IMR-90 (cell line): Measurements from ENCODE around the gene MAPRE3. TPM values are rescaled to one million over a fixed set of nuclear protein-coding genes. Genes with fewer than 3 reads are reported as not detected.

Source experiments
- ATAC-seq: fragments of 200-7000 bp; cut with Tn5 transposase; 2 replicates; pipeline ENCODE4 v1.9.1; 2020; ENCODE audit warnings: low read depth, mild to moderate bottlenecking, moderate library complexity
- BruUV-seq: library from RNA; stranded (reverse); fragments of 400-500 nt; replicated peaks from 2 replicates; lab custom pipeline; 2021; lab: Mats Ljungman, UMichigan
- CTCF ChIA-PET: fragments of 300-600 bp; formaldehyde crosslinking; extraction: SDS; loops from one replicate; lab custom pipeline; 2021; ENCODE audit warnings: antibody characterized with exemption; lab: Yijun Ruan, JAX
- POLR2A ChIA-PET: fragments of 300-600 bp; sonication (Branson Sonifier 250); formaldehyde crosslinking; loops from one replicate; lab custom pipeline; 2022; ENCODE audit warnings: antibody characterized with exemption; ENCODE audit not compliant: unreplicated experiment; lab: Charles Lee
- DNase-seq: peaks from one replicate; pipeline ENCODE4 v3.0.0; 2013
- H2AFZ ChIP-seq: replicated peaks from 2 replicates; pipeline ENCODE3; 2013; ENCODE audit warnings: low read length, mild to moderate bottlenecking; ENCODE audit not compliant: poor library complexity
- H2AK5ac ChIP-seq: 2 replicates; pipeline ENCODE4 v1.6.1; 2013; ENCODE audit warnings: low read depth, low read length, inconsistent platforms
- H2AK9ac ChIP-seq: replicated peaks from 2 replicates; pipeline ENCODE3; 2013; ENCODE audit warnings: mild to moderate bottlenecking, low read depth, low read length, moderate library complexity; ENCODE audit not compliant: poor library complexity
- H2BK120ac ChIP-seq: 2 replicates; pipeline ENCODE4 v1.6.1; 2013; ENCODE audit warnings: low read depth, low read length, inconsistent platforms
- H2BK15ac ChIP-seq: 3 replicates; pipeline ENCODE4 v1.6.1; 2013; ENCODE audit warnings: low read depth, low read length, inconsistent platforms
- H2BK20ac ChIP-seq: 2 replicates; pipeline ENCODE4 v1.6.1; 2013; ENCODE audit warnings: low read depth, mild to moderate bottlenecking, inconsistent platforms, low read length, moderate library complexity
- H2BK5ac ChIP-seq: 2 replicates; pipeline ENCODE4 v1.6.1; 2013; ENCODE audit warnings: mild to moderate bottlenecking, low read depth, low read length, inconsistent platforms; ENCODE audit not compliant: poor library complexity, severe bottlenecking
- H3K14ac ChIP-seq: replicated peaks from 2 replicates; pipeline ENCODE4 v1.6.1; 2013; ENCODE audit warnings: low read depth, low read length, inconsistent platforms
- H3K18ac ChIP-seq: 2 replicates; pipeline ENCODE4 v1.6.1; 2013; ENCODE audit warnings: low read depth, low read length, control low read depth
- H3K23ac ChIP-seq: 2 replicates; pipeline ENCODE4 v1.6.1; 2013; ENCODE audit warnings: low read depth, low read length, inconsistent platforms
- H3K27ac ChIP-seq: 2 replicates; pipeline ENCODE4 v1.5.1; 2013; ENCODE audit warnings: mild to moderate bottlenecking, control low read depth, low read length; ENCODE audit not compliant: insufficient read depth
- H3K27me3 ChIP-seq: 2 replicates; pipeline ENCODE4 v1.6.1; 2013; ENCODE audit warnings: low read length; ENCODE audit not compliant: control insufficient read depth, insufficient read depth
- H3K36me3 ChIP-seq: 2 replicates; pipeline ENCODE4 v1.6.1; 2013; ENCODE audit warnings: low read length, mixed read lengths; ENCODE audit not compliant: control insufficient read depth, insufficient read depth
- H3K4ac ChIP-seq: 2 replicates; pipeline ENCODE4 v1.6.1; 2013; ENCODE audit warnings: low read depth, low read length, inconsistent platforms
- H3K4me1 ChIP-seq: 2 replicates; pipeline ENCODE4 v1.6.1; 2013; ENCODE audit warnings: low read length, mixed read lengths; ENCODE audit not compliant: control insufficient read depth, insufficient read depth
- H3K4me2 ChIP-seq: 2 replicates; pipeline ENCODE4 v1.6.1; 2013; ENCODE audit warnings: low read depth, mild to moderate bottlenecking, control low read depth, low read length, moderate library complexity
- H3K4me3 ChIP-seq: 2 replicates; pipeline ENCODE4 v1.5.1; 2013; ENCODE audit warnings: low read depth, mild to moderate bottlenecking, control low read depth, low read length, moderate library complexity; ENCODE audit not compliant: insufficient read depth
- H3K56ac ChIP-seq: 2 replicates; pipeline ENCODE4 v1.6.1; 2013; ENCODE audit warnings: low read length, inconsistent platforms; ENCODE audit not compliant: insufficient read depth; ENCODE audit errors: extremely low read depth
- H3K79me1 ChIP-seq, 2 experiments: 2 replicates each; pipeline ENCODE4 v1.6.1; 2013; ENCODE audit warnings: low read length in 2 of 2, inconsistent platforms in 1 of 2, low read depth in 1 of 2
- H3K9ac ChIP-seq: 2 replicates; pipeline ENCODE4 v1.6.1; 2013; ENCODE audit warnings: low read depth, low read length, control low read depth
- H3K9me1 ChIP-seq: 2 replicates; pipeline ENCODE4 v1.6.1; 2013; ENCODE audit warnings: low read length, inconsistent platforms; ENCODE audit not compliant: insufficient read depth
- H3K9me3 ChIP-seq: 2 replicates; pipeline ENCODE4 v1.6.1; 2013; ENCODE audit warnings: low read length; ENCODE audit not compliant: control insufficient read depth, insufficient read depth
- H4K20me1 ChIP-seq: 2 replicates; pipeline ENCODE4 v1.6.1; 2013; ENCODE audit warnings: low read length, inconsistent platforms; ENCODE audit not compliant: insufficient read depth
- H4K5ac ChIP-seq: 2 replicates; pipeline ENCODE4 v1.6.1; 2013; ENCODE audit warnings: mild to moderate bottlenecking, low read depth, low read length, control low read depth
- H4K8ac ChIP-seq, 2 experiments: 2 replicates each; pipeline ENCODE4 v1.6.1; 2013; ENCODE audit warnings: low read depth in 2 of 2, low read length in 2 of 2, control low read depth in 1 of 2, inconsistent platforms in 1 of 2
- H4K91ac ChIP-seq: 2 replicates; pipeline ENCODE4 v1.6.1; 2013; ENCODE audit warnings: low read depth, low read length, inconsistent platforms; ENCODE audit not compliant: insufficient read depth
- CHD1 ChIP-seq: IDR thresholded peaks from 2 replicates; pipeline ENCODE4 v1.6.1; 2012; ENCODE audit warnings: low read depth, low read length, improper control_type of control experiment
- MAZ ChIP-seq: IDR thresholded peaks from 2 replicates; pipeline ENCODE4 v1.6.1; 2012; ENCODE audit warnings: low read depth, mild to moderate bottlenecking, low read length, improper control_type of control experiment, moderate library complexity, borderline replicate concordance
- MXI1 ChIP-seq: IDR thresholded peaks from 2 replicates; pipeline ENCODE4 v1.6.1; 2012; ENCODE audit warnings: low read depth, mild to moderate bottlenecking, low read length, moderate library complexity, borderline replicate concordance
- POLR2A ChIP-seq: IDR thresholded peaks from 2 replicates; pipeline ENCODE4 v1.6.1; 2012; ENCODE audit warnings: mild to moderate bottlenecking, low read depth, low read length
- RCOR1 ChIP-seq: IDR thresholded peaks from 2 replicates; pipeline ENCODE4 v1.6.1; 2012; ENCODE audit warnings: mild to moderate bottlenecking, low read length, improper control_type of control experiment; ENCODE audit not compliant: insufficient replicate concordance
- RFX5 ChIP-seq: IDR thresholded peaks from 2 replicates; pipeline ENCODE4 v1.8.0; 2012; ENCODE audit warnings: low read depth, mild to moderate bottlenecking, low read length, moderate library complexity
- SMC3 ChIP-seq: fragments of 150-350 bp; IDR thresholded peaks from 2 replicates; pipeline ENCODE4 v1.6.1; 2016; ENCODE audit warnings: low read depth, mild to moderate bottlenecking, antibody characterized with exemption, low read length, moderate library complexity
- WGBS, 2 experiments: methylation state at CpG; one replicate each; pipeline versions ENCODE4 v1.1.5 to v1.1.7; 2013; ENCODE audit warnings: missing lambda C conversion rate in 2 of 2; ENCODE audit not compliant: insufficient read length in 1 of 2; ENCODE audit errors: extremely low coverage in 2 of 2; 5-methylcytosine and 5-hydroxymethylcytosine counted together
- dilution Hi-C: fragments of 300-500 bp; cut with HindIII; formaldehyde crosslinking; loops from one replicate; pipeline ENCODE4 v1.14.3; 2018; ENCODE audit warnings: low sequenced_read_pairs; ENCODE audit not compliant: unreplicated experiment
- in situ Hi-C: fragments of 300-500 bp; cut with MboI; formaldehyde crosslinking; loops from 3 replicates; pipeline ENCODE4 v1.14.3; 2019; ENCODE audit warnings: low sequenced_read_pairs, inconsistent platforms, mixed read lengths
- intact Hi-C: fragments of 100-400 bp; cut with micrococcal nuclease; formaldehyde crosslinking; loops from 2 replicates; pipeline ENCODE4 v1.10.0; 2022
- polyA plus RNA-seq, 3 experiments: library from polyadenylated mRNA; depleted of rRNA; stranded (reverse); fragments of >200 nt; gene quantifications; 2 replicates each; pipeline ENCODE4 v1.2.3, GENCODE V29; 2012; ENCODE audit warnings: low replicate concordance in 1 of 3
- total RNA-seq: library from RNA; depleted of rRNA; stranded (reverse); fragments of >200 nt; gene quantifications from 2 replicates; pipeline ENCODE4 v1.2.3, GENCODE V29; 2012
- TF ChIP-seq, protein P1 (sequence below): conservative IDR thresholded peaks from 2 replicates; pipeline ENCODE4 v1.5.1; 2012; ENCODE audit warnings: mild to moderate bottlenecking, low read depth, low read length, improper control_type of control experiment
- TF ChIP-seq, protein P2 (sequence below): fragments of 150-350 bp; IDR thresholded peaks from 2 replicates; pipeline ENCODE4 v1.6.1; 2017; ENCODE audit warnings: mild to moderate bottlenecking, antibody characterized with exemption, low read length, low read depth

Gene MAPRE3
- total and polyA plus RNA-seq, 2 of the 4 experiments (the other 2 are of a cell fraction), result 1.8 to 20.3 TPM

DNA sequence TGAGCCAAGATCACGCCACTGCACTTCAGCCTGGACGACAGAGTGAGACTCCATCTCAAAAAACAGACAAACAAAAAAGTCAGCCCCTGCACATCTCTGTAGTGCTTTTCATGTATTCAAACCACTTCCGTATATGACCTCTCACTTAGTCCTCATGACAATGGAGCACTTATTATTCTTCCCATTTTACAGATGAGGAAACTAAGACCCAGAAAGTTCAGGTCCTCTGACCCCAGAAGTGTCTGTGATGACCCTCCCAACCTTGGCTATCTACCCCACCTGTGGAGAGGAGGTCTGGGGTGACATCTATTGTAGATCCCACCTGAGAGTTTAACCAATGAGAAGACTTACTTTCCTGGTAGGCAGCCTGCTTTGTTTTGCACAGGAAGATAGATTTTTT, 21.6 kb upstream of the MAPRE3 start:
- Histone ChIP-seq H3K4me2 (no peak overlapping the region), H3K4me1 (peaks cover 2% of the 10 kb centered on the region; the same call in 1 of the 2 replicates), H3K9ac (no peak overlapping the region), H3K23ac (no peak overlapping the region), H2AK5ac (no peak overlapping the region), H3K27me3 (peaks cover 63% of the 10 kb centered on the region), H4K5ac (no peak overlapping the region), H2AK9ac (no peak overlapping the region), H2BK15ac (no peak overlapping the region), H3K9me1 (no peaks in the 10 kb centered on the region), H3K79me1 (no peaks in the 10 kb centered on the region), H3K56ac (no peak overlapping the region), H2AFZ (no peak overlapping the region), H2BK120ac (no peak overlapping the region), H3K14ac (no peak overlapping the region), H3K36me3 (no peaks in the 10 kb centered on the region), H4K8ac (no peak overlapping the region), H3K18ac (no peak overlapping the region), H2BK20ac (no peak overlapping the region), H3K9me3 (no peaks in the 10 kb centered on the region), H3K4me3 (no peak overlapping the region), H4K91ac (no peak overlapping the region), H4K20me1 (no peaks in the 10 kb centered on the region), H3K4ac (no peak overlapping the region), H3K27ac (no peak overlapping the region), H2BK5ac (no peak overlapping the region)
- dilution Hi-C loops, result no loop called here
- CTCF ChIA-PET, result no interaction called here
- in situ Hi-C loops, result no loop called here
- intact Hi-C loops, result loop anchor here (10.0 kb wide), 1 partner anchor 344 kb away; no protein-coding TSS in a partner anchor
- no TSS peak for BruUV-seq
- no CpG with 5 or more reads among the region's 3 CpGs for WGBS, 2 experiments
- TF ChIP-seq RFX5 (no peak), RCOR1 (no peak), SMC3 (no peak), POLR2A (no peak), CHD1 (no peak), MXI1 (no peak), MAZ (no peak)
- TF ChIP-seq, protein P1, sequence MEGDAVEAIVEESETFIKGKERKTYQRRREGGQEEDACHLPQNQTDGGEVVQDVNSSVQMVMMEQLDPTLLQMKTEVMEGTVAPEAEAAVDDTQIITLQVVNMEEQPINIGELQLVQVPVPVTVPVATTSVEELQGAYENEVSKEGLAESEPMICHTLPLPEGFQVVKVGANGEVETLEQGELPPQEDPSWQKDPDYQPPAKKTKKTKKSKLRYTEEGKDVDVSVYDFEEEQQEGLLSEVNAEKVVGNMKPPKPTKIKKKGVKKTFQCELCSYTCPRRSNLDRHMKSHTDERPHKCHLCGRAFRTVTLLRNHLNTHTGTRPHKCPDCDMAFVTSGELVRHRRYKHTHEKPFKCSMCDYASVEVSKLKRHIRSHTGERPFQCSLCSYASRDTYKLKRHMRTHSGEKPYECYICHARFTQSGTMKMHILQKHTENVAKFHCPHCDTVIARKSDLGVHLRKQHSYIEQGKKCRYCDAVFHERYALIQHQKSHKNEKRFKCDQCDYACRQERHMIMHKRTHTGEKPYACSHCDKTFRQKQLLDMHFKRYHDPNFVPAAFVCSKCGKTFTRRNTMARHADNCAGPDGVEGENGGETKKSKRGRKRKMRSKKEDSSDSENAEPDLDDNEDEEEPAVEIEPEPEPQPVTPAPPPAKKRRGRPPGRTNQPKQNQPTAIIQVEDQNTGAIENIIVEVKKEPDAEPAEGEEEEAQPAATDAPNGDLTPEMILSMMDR, result no peak
- TF ChIP-seq, protein P2, sequence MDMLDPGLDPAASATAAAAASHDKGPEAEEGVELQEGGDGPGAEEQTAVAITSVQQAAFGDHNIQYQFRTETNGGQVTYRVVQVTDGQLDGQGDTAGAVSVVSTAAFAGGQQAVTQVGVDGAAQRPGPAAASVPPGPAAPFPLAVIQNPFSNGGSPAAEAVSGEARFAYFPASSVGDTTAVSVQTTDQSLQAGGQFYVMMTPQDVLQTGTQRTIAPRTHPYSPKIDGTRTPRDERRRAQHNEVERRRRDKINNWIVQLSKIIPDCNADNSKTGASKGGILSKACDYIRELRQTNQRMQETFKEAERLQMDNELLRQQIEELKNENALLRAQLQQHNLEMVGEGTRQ, result no peak
- no peak for DNase-seq
- no peak for ATAC-seq
- POLR2A ChIA-PET, result no interaction called here
